Thyroid gland (tissue), 4 donors: Measurements from ENCODE around the gene TMIGD3.

ENCODE experiments used
- CTCF ChIP-seq, 6 experiments: fragments of 200-600 bp in 3 of 6; fragments of 450-650 bp in 3 of 6; sonication (generic) in 3 of 6; IDR thresholded peaks; one replicate each; pipeline ENCODE4 v1.5.1; 2016 to 2019; ENCODE audit warnings: antibody characterized with exemption in 6 of 6, mild to moderate bottlenecking in 2 of 6, inconsistent platforms in 1 of 6, moderate library complexity in 1 of 6
- POLR2A ChIP-seq, 2 donors: fragments of 450-650 bp; IDR thresholded peaks; one replicate each; pipeline ENCODE4 v1.6.1; 2017; ENCODE audit warnings: antibody characterized with exemption in 2 of 2, mild to moderate bottlenecking in 2 of 2, moderate library complexity in 1 of 2

GRCh38 chr1:111496398-111496797, 7.0 kb downstream of the TMIGD3 start:
- TF ChIP-seq CTCF (IDR thresholded peaks at IDR 0.05) = no peak
- TF ChIP-seq POLR2A (IDR thresholded peaks at IDR 0.05) = no peak
